GM12891 (cell line): ENCODE data around the gene ESYT2.

Source experiments
- POLR2A ChIP-seq: IDR thresholded peaks from 2 replicates; pipeline ENCODE4 v1.6.1; 2011; ENCODE audit warnings: low read depth, low read length, control low read depth
- POLR2AphosphoS5 ChIP-seq: IDR thresholded peaks from 2 replicates; pipeline ENCODE4 v1.6.1; 2011; ENCODE audit warnings: low read depth, low read length, control low read depth
- TAF1 ChIP-seq: IDR thresholded peaks from 2 replicates; pipeline ENCODE4 v1.6.1; 2011; ENCODE audit warnings: low read depth, low read length, control low read depth

DNA sequence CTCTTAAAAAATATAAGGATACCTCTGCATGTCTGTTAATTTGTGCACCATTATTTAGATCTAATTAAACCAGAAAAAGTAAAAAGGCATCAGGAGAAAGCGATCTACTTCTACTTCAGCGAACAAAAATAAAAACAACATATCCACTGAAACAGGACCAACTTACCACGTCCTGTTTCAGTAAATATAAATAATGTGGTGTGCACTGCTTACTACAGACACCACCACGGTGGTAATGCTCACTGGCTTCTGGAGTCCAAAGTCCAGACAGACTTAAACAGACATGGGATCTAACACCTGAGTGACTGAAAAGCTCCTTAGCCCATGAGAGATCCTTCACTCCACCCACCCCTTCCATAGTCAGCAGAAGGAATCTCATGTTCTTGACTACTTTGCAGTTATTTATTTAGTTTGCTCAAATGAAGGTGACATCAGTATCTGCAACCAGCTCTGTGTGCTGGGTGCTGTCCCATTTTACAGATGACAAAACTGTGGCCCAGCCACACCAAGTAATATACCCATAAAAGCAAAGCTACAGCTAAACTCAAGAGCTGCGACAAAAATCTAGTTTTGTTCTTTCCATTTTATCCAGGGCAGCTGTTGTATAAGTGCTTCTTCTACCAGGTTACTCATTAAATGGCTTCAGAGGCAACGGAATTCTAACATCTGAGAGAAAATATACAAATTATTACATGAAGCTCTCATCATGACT is 62.6 kb downstream of the ESYT2 start:
- TF ChIP-seq POLR2A (no peak), POLR2AphosphoS5 (no peak), TAF1 (no peak)
